SH-SY5Y (cell line): Measurements from ENCODE around the gene ATP6V1G3.

Experiments used
- GATA2 ChIP-seq: IDR thresholded peaks from 2 replicates; pipeline ENCODE4 v1.6.1; 2011; ENCODE audit warnings: mild to moderate bottlenecking, low read depth, low read length
- GATA3 ChIP-seq: IDR thresholded peaks from 2 replicates; pipeline ENCODE4 v1.6.1; 2011; ENCODE audit warnings: low read depth, mild to moderate bottlenecking, low read length, moderate library complexity

- TF ChIP-seq GATA3 (no peak), GATA2 (no peak)
Measured at GRCh38 chr1:198531891-198532290, 8.6 kb downstream of the ATP6V1G3 start.
